ENCODE measurements around the gene HIPK4.
"Not testable (repeated sequence)": the region's sequence is repeated elsewhere in the genome, so short reads cannot be mapped to it uniquely, and the experiment has no call there.

HIPK4 gene

DNA sequence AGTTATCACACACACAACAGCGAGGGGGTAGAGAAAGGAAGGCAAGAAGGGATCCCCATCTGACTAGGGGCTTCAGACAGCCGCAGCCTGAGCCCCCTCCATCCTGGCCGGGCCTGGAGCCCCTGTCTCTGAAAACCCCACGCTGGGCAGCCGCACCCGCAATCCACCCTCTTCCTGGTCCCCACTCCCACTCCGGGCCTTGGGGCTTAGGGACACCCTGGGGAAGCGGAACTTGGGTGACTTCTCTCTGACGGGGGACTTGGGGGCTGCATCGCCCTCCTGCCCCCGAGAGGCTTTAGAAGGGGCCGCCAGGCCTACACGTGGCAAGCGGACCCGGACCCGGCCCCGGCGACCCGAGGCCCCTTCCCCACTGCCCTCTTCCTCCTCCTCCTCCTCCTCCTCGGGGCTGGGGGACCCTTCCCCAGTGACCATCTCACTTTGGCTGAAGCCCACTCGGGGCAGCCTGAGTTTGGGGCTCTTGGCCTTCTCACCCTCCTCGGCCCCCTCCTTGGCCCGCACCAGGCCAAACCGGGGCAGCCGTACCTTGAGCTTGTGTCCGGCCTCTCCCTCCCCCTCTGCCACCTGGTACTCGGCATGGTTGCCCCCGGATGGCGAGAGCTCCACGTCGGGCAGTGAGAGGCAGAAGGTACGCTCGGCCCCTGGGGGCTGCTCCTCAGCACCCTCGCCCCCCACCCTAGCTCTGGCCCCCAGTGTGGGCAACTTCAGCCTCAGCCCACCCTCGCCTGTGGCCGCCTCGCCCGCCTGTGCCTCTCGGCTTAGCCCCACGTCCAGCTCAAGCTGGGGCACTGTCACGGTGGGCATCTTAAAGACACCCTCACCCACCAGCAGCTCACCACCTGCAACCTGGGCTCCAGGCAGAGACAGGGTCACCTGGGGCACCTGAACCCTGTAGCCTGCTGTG is 4.2 kb upstream of the HIPK4 start:
- DNase-seq = no peak

DNA sequence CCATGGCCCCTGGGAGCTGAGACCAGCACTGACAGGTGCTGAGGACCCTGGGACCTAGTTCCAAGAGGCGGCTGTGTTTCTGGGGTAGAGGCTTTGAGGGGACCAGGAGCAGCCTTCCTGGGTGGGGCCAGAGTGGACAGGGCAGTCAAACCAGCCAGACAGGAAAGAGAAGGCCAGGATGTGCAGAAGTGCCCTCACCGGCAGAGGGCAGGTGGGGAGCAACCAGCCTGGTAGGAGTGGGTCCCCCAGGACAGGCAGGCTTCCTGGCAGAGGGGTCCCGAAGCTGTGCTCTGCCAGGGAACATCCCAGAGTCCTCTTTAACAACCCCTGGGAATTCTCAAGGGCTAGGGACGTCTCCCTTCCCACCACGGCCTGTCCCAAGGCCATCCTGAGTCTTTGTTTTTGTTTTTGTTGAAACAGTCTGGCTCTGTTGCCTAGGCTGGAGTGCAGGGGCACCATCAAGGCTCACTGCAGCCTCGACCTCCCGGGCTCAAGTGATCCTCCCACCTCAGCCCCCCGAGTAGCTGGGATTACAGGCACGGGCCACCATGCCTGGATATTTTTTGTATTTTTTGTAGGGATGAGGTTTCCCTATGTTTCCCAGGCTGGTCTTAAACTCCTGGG is 3.0 kb upstream of the HIPK4 start:
- no peak for DNase-seq

DNA sequence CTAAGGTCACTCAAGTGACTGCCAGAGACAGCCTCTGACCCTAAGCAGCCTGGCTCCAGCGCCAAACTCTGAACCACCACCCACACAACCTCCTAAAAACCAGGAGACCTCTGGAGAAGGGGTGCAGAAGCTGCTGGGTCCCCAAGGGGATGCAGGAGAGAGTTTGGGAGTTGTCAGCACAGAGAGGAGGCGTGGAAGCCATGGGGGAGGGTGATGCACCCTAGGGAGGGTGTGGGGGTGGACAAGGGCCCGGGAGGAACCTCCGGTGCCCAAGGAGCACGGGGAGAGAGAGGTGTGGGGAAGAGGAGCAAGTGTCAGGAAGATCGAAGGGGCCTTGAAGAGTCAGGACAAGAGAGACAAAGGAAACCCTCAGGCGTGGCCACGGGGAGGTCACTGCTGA is 2.1 kb upstream of the HIPK4 start:
- DNase-seq = no peak

DNA sequence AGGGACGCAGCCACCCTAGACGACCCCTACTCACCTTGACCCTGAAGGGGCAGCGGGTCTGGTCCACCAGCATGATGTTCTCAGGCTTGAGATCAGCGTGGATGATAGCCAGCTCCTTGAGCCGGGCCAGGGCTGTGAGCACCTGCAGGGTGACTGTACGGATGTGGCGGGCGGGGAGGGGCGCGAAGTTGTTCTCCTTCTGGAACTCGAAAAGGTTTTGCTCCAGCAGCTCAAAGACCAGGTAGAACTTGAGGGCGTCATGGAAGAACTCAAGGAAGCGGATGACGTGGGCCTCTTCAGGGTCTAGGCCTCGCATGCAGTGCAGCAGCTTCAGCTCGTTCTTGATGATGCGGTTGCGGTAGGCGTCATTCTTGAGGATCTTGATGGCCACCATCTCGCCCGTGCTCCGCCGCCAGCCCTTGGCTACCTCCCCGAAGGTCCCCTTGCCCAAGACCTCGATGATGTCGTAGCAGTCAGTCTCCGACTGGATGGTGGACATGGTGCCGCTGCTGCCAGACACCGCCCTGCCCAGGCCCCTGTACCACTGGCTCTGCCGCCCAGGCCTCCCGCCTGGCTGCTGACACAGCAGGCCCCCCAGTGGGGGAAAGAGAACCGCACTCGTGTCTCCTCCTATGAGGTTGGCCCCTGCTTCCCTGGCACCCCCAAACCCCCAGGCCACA is 437 bp downstream of the HIPK4 start:
- DNase-seq = no peak

DNA sequence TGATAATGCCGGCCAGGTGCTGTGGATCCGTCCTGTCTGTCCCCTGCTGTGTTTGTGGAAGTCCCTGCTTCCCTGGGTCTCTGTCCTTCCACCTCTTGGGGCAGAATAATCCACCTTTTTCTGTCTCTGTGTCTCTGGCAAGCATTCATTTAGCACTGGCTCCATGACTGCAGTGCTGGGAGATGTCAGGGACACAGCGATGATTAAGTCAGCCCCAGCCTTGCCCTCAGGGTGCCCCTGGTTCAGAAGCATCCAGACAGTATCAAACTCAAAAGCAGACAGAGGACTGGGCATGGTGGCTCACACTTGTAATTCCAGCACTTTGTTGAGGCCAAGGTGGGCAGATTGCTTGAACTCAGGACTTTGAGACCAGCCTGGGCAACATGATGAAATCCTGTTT is 1.5 kb downstream of the HIPK4 start:
- no peak for DNase-seq

DNA sequence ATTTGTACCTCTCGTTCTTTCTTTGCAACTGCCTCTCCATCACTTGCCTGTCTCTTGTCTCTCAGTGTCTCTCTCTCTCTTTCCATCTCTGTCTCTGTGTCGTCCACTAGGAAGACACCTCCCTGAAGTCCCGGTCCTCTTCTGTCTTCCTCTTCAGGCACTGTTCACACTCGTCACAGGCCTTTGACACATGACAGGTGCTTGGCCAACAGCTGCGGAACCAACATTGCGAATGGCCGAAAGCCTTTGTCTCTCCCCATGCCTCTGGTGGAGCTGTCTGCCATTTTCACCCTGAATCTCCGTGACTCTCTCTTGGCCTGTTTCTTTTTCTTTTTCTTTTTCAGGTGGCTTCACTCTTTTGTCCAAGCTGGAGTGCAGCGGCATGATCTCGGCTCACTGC is 2.8 kb downstream of the HIPK4 start:
- no peak for DNase-seq

DNA sequence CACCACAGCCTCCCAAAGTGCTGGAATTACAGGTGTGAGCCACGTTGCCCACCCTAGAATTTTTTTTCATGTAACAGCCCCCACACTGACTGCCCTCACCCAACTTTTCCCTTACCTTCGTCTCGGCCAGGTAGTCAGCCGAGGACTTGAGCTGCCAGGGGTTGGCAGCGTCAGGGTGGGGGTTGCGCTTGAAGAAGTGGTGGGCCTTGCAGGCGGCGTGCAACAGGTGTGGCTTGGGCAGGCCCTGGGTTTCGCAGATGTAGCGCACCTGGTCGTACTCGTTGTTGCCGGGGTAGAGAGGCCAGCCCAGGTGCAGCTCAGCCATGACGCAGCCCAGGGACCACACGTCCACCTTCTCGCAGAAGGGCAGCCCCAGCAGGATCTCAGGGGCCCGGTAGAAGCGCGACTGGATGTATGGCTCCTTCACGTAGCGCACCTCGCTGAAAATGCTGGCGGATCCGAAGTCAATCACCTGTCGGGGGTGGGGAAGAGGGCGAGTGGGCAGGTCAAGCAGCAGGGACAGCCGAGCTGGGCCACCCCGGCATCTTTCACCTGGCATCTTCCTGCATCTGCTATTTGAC is 6.2 kb downstream of the HIPK4 start:
- no peak for DNase-seq

DNA sequence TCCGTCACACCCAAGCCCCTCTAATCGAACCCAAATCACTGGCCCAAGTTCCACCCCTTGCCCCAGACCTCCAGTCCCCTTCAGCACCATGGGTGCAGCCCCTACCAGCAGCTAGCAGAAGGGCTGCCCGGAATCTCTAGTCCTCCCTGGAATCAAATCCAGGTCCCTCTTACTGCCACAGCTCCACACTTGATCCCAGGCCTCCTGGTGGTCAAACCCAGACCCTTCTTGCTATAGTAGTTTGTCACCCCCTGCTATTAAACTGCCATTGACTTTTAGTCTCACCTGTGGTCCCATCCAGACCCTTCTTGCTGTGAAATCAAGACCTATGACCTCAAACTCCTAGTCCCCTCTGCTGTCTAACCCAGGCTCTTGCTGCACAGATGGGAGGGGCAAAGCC is 8.7 kb downstream of the HIPK4 start:
- DNase-seq = no peak

DNA sequence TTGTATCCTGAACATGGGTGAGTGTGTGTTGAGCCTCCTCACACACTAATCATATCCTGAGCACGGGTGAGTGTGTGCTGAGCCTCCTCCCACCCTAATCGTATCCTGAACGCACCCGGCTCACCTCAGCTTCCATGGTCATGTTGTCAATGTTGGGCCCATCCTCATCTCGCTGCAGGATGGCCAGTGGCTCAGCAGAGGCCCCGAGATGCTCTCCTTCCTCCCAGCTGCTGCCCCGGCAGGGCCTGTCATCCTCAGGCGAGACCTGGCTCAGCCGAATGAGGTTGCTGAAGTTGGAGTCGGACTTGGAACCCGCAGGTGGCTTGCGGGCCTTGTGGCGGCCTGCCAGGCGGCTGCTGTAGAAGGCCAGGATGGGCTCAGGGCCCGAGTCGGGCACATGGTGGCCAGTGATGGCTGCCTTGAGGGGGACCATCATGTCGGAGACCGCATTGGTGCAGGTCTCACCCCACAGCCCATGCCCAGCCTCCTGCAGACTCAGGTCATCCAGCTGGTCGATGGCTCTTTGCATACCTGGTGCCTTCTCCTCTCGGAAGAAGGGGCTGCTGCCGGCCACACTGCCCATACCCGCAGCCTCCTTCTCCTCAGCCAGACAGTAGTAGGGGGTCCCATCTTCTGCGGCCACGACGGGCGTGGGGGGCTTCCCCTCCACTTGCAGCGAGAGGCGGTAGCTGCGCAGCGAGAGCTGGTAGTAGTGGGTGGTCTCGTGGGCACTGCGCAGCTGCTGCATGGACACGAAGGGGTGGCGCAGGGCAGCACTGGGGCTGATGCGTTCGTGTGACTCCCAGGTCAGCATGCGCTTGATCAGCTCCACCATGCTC is 9.6 kb downstream of the HIPK4 start:
- DNase-seq = peak in 1 of 56 donors; percentile 10

DNA sequence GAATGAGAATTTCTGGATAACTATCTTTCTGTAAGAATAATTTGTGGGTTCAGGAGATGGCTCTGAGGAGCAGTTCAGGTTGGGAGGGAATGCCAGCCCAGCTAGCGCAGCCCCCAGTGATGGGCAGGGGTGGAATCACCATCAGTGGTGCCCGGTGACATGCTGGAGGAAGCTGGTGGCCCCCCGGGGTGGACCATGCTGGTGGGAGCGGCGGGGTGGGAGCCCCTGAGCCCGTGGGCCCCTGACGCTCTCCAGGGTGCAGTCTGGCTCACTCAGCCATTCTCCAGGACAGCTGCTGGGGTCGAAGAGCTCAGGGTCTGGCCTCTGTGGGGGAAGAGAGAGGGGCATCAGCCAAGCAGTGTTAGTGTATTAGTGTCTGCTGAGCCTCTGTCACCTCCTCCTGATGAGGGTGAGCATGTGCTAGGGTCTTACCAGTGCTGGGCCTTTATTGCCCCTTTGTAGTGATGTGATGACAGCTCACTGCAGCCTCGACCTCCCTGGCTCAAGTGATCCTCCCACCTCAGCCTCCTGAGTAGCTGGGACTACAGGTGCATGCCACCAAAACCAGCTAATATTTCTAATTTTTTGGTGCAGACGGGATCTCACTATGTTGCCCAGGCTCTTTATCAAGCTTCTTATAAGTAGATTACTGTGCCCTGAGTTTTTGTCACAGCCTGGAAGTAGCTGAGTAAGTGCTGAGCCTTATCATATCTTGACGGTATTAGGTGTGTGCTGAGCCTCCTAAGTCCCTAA is 10.4 kb downstream of the HIPK4 start:
- DNase-seq = no peak

DNA sequence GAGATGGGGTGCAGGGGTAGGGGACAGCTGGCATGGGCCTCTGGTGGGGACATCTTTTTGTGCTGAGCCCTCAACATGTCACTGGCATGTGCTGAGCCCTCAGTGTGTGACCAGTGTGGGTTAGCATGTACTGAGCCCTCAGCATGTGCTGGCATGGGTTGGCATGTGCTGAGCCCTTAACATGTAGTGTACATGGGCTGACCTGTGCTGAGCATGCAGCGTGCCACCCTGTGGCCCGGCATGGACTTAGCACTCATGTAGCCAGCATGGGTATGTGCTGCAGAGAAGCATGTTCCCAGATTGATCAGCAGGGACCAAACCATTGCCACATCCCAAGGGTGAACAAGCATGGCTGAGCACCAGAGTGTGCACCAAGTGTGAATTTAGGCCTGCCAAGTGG is 11.5 kb downstream of the HIPK4 start:
- peak in 1 of 56 donors; percentile 16 for DNase-seq

DNA sequence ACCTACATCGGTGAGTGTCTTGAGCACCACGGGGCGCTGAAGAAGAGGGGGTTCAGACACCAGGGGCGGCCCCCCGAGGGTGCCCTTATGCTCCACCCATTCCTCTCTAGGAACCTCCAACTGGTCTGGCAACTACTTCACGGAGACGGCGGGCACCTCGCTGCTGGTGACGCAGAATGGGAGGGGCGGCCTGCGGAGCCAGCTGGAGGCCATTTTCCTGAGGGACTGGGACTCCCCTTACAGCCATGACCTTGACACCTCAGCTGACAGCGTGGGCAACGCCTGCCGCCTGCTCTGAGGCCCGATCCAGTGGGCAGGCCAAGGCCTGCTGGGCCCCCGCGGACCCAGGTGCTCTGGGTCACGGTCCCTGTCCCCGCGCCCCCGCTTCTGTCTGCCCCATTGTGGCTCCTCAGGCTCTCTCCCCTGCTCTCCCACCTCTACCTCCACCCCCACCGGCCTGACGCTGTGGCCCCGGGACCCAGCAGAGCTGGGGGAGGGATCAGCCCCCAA is 12.1 kb downstream of the HIPK4 start:
- no peak for DNase-seq

DNA sequence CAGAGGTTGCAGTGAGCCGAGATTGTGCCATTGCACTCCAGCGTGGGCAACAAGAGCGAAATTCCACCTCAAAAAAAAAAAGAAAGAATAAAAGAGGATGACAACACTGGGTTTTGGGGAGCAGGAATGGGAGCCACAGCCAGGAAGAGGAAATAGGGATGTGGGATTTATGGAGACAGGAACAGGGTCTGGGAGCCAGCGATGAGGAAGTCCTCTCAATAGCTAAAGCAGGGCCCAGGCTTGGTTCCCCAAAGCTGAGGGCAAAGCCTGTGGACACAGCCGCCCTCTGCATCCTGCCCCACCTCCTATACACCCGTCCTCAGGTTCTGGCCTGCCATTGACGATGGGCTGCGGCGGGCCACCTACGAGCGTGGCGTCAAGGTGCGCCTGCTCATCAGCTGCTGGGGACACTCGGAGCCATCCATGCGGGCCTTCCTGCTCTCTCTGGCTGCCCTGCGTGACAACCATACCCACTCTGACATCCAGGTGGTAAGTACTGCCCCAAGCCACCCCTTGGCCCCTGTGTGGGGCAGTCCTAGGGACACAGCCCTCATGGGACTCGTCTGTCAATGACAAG is 13.6 kb downstream of the HIPK4 start:
- DNase-seq = no peak

DNA sequence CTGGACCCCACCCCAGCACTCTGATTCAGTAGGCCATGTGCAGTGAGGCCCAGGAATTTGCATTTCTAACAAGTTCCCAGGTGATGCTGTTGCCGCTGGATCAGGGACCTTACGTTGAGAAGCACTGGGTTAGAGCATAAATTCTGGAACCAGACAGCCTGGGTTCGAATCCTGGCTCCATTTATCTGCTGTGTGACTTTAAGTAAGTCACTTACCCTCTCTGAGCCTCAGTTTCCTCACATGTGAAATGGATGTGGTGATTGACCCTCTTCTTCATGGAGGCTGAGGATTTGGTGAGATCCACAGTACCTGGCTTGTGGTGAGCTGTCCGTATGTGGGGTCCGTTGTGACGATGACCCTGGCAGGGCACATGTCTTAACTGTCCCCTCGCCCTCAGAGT is 15.9 kb downstream of the HIPK4 start:
- no peak for DNase-seq

DNA sequence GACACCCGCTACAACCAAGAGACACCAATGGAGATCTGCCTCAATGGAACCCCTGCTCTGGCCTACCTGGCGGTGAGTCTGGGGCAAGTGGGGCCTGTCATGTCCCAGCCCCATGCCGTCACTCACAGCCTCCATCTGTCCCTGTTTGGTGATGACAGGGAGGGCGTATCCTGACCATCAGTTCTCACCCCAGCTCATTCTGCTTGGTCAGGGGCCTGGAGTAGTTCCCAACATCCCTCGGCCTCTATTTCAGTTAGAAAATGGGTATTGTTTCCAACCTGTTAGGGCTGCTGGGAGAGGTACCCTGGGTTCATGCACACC is 18.2 kb downstream of the HIPK4 start:
- DNase-seq = no peak

DNA sequence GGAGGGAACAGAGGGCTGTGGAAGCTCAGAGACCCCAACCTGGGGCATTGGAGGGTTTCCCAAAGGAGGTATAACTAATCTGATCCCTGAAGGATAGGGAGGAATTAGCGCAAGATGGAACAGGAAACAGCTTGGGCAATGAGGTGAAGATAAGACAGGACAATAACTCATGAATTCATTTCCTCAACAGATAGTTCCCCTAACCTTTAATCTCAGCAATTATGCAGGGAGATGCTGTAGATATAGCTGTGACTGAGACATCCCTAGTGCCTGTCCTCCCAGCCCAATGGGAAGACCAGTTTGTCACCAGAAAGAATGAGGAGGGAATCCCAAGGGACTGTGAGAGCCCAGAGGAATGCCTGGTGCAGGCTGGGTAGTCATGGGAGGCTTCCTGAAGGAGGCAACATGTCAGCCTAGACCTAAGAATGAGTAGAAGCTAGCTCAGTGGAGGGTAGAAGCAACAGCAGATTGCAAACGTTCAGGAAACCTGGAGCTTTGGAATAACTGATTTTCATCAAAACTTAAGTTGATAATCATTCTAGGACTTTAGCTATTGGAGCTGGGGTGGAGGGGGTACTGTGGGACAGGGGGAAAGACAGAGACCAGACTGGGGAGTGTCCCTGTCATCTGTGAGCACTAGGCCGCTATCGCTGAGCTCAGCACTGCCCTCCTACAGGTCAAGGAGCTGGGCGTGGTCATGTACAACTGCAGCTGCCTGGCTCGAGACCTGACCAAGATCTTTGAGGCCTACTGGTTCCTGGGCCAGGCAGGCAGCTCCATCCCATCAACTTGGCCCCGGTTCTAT is 18.8 kb downstream of the HIPK4 start:
- no peak for DNase-seq

DNA sequence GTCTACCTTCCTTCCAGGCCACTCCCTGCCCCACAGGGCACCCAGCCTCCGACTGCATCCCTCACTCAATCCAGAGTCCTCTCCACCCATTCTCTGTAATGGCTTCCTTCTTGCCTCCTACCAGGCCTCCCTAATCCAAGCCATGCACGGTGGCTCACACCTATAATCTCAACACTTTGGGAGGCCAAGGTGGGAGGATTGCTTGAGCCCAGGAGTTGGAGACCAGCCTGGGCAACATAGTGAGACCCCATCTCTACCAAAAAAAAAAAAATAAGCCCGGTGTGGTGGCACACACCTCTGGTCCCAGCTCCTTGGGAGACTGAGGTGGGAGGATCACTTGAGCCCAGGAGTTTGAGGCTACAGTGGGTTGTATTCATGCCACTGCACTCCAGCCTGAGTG is 19.7 kb downstream of the HIPK4 start:
- not testable (repeated sequence) for DNase-seq

DNA sequence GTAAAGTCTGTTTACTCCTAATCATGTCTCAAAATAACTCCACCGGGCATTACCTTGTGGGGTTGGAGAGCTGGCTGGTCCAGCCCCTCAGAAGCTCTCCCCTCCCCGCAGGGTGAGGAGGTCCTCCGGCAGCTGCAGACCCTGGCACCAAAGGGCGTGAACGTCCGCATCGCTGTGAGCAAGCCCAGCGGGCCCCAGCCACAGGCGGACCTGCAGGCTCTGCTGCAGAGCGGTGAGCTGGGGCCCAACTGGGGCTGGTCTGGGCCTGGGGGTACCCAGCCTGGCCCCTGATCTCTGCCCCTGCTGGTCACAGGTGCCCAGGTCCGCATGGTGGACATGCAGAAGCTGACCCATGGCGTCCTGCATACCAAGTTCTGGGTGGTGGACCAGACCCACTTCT is 20.2 kb downstream of the HIPK4 start:
- DNase-seq = no peak

Measured in amygdala (tissue), 56 donors.